Astrocyte (in vitro differentiated cells and primary cell): ENCODE data around the gene RAD54L2. TPM values are rescaled to one million over a fixed set of nuclear protein-coding genes. Genes with fewer than 3 reads are reported as not detected.

Experiments used
- DNase-seq: peaks from one replicate; pipeline ENCODE4 v3.0.0-alpha.2; 2010; ENCODE audit warnings: low read depth
- FAIRE-seq: peaks from 2 replicates; lab custom pipeline; 2011; peaks lifted over from hg19 to GRCh38; lab: Jason Lieb, UNC
- H2AFZ ChIP-seq: 2 replicates; pipeline ENCODE4 v1.6.0; 2012; ENCODE audit warnings: low read depth, low read length, inconsistent platforms
- H3K27ac ChIP-seq: 2 replicates; pipeline ENCODE4 v1.5.1; 2011; ENCODE audit warnings: low read depth, low read length, inconsistent platforms
- H3K27me3 ChIP-seq: 2 replicates; pipeline ENCODE4 v1.6.0; 2011; ENCODE audit warnings: low read length, inconsistent platforms; ENCODE audit not compliant: insufficient read depth
- H3K36me3 ChIP-seq: 2 replicates; pipeline ENCODE4 v1.5.1; 2011; ENCODE audit warnings: low read length, inconsistent platforms; ENCODE audit not compliant: insufficient read depth
- H3K4me1 ChIP-seq: 2 replicates; pipeline ENCODE4 v1.5.1; 2011; ENCODE audit warnings: low read length, inconsistent platforms; ENCODE audit not compliant: insufficient read depth
- H3K4me2 ChIP-seq: 2 replicates; pipeline ENCODE4 v1.6.0; 2012; ENCODE audit warnings: low read length, inconsistent platforms
- H3K4me3 ChIP-seq: 2 replicates; pipeline ENCODE4 v1.5.1; 2011; ENCODE audit warnings: low read depth, mild to moderate bottlenecking, low read length, inconsistent platforms; ENCODE audit not compliant: insufficient read depth
- H3K79me2 ChIP-seq: 2 replicates; pipeline ENCODE4 v1.6.0; 2012; ENCODE audit warnings: mild to moderate bottlenecking, low read length, inconsistent platforms; ENCODE audit not compliant: insufficient read depth
- H3K9ac ChIP-seq: 2 replicates; pipeline ENCODE4 v1.6.0; 2012; ENCODE audit warnings: mild to moderate bottlenecking, low read length, inconsistent platforms
- H3K9me3 ChIP-seq: 2 replicates; pipeline ENCODE4 v1.5.1; 2012; ENCODE audit warnings: low read depth, mild to moderate bottlenecking, low read length, inconsistent platforms; ENCODE audit not compliant: insufficient read depth
- H4K20me1 ChIP-seq: 2 replicates; pipeline ENCODE4 v1.6.0; 2012; ENCODE audit warnings: low read length, inconsistent platforms; ENCODE audit not compliant: insufficient read depth
- H3K27ac Mint-ChIP-seq: one replicate; pipeline ENCODE4 v1.8.0; 2021; ENCODE audit warnings: mild to moderate bottlenecking, mixed read lengths; ENCODE audit not compliant: unreplicated experiment
- H3K27me3 Mint-ChIP-seq: one replicate; pipeline ENCODE4 v1.8.0; 2021; ENCODE audit warnings: low read depth, mixed read lengths; ENCODE audit not compliant: unreplicated experiment
- H3K36me3 Mint-ChIP-seq: one replicate; pipeline ENCODE4 v1.8.0; 2021; ENCODE audit warnings: low read depth, mixed read lengths; ENCODE audit not compliant: unreplicated experiment
- H3K4me1 Mint-ChIP-seq: one replicate; pipeline ENCODE4 v1.8.0; 2021; ENCODE audit warnings: low read depth, mixed read lengths; ENCODE audit not compliant: unreplicated experiment
- H3K4me3 Mint-ChIP-seq: one replicate; pipeline ENCODE4 v1.8.0; 2021; ENCODE audit warnings: mild to moderate bottlenecking, moderate library complexity, mixed read lengths; ENCODE audit not compliant: unreplicated experiment
- H3K9me3 Mint-ChIP-seq: one replicate; pipeline ENCODE4 v1.8.0; 2021; ENCODE audit warnings: mild to moderate bottlenecking, mixed read lengths; ENCODE audit not compliant: unreplicated experiment
- EZH2 ChIP-seq: IDR thresholded peaks from 2 replicates; pipeline ENCODE4 v1.6.1; 2012; ENCODE audit warnings: mild to moderate bottlenecking, low read length, inconsistent platforms; ENCODE audit not compliant: insufficient read depth
- total RNA-seq: library from RNA; stranded (reverse); gene quantifications from 2 replicates; pipeline ENCODE4 v1.2.1, GENCODE V29; 2021
- TF ChIP-seq, protein P1 (sequence below): IDR thresholded peaks from 2 replicates; pipeline ENCODE4 v1.5.1; 2011; ENCODE audit warnings: low read depth, mild to moderate bottlenecking, inconsistent platforms, low read length, moderate library complexity; ENCODE audit not compliant: insufficient read depth

The RAD54L2 gene
- total RNA-seq, 1 donor from 2014 or later, result 29.2 TPM

DNA sequence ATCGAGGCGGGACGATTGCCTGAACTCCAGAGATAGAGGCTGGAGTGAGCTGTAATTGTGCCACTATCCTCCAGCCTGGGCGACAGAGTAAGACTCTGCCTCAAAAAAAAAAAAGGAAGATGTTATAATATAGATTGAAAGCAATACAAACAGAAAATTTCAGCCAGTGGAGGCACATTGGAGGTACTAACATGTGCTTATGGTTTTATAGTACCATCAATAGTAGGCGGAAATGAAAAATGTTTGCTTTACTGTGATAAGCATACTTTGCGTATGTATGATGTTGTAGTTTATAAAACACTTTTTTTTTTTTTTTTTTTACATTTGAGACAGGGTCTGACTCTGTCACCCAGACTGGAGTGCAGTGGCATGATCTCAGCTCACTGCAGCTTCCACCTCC is 8.8 kb downstream of the RAD54L2 start:
- Mint-ChIP-seq H3K27me3 (no peaks in the 10 kb centered on the region), H3K4me1 (no peaks in the 10 kb centered on the region), H3K9me3 (no peaks in the 10 kb centered on the region), H3K27ac (no peak overlapping the region), H3K4me3 (no peak overlapping the region), H3K36me3 (peaks cover 9% of the 10 kb centered on the region)
- Histone ChIP-seq H3K4me2 (no peak overlapping the region), H3K79me2 (peaks cover 78% of the 10 kb centered on the region), H3K36me3 (peaks cover 3% of the 10 kb centered on the region), H2AFZ (no peak overlapping the region), H3K9me3 (no peaks in the 10 kb centered on the region), H3K9ac (no peak overlapping the region), H3K4me3 (no peak overlapping the region), H3K27me3 (no peaks in the 10 kb centered on the region), H3K4me1 (no peaks in the 10 kb centered on the region), H3K27ac (no peak overlapping the region), H4K20me1 (peaks cover 45% of the 10 kb centered on the region)
- DNase-seq, result no peak
- TF ChIP-seq EZH2, result no peak
- FAIRE-seq, result no peak

DNA sequence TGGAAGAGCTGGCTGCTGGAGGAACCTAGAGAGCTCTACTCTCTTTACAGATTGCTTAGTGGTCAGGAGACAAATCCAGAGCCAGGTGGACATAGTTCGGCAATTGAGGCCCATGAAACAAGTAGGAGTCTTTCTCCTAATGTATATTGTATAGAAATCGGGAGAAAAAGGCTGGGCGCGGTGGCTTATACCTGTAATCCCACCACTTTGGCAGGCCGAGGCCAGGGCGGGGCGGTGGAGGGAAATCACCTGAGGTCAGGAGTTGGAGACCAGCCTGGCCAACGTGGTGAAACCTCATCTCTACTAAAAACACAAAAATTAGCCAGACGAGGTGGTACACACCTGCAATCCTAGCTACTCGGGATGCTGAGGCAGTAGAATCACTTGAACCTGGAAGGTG is 10.8 kb downstream of the RAD54L2 start:
- Histone ChIP-seq H3K79me2 (peaks cover 70% of the 10 kb centered on the region), H3K27me3 (no peaks in the 10 kb centered on the region), H4K20me1 (peaks cover 44% of the 10 kb centered on the region), H3K36me3 (no peaks in the 10 kb centered on the region), H3K4me3 (no peak overlapping the region), H3K4me1 (no peaks in the 10 kb centered on the region), H3K9ac (no peak overlapping the region), H3K27ac (no peak overlapping the region), H2AFZ (no peak overlapping the region), H3K9me3 (no peaks in the 10 kb centered on the region), H3K4me2 (no peak overlapping the region)
- DNase-seq (no peak), FAIRE-seq (no peak)
- no peak overlapping the region for H3K27ac Mint-ChIP-seq
- peaks cover 10% of the 10 kb centered on the region for H3K36me3 Mint-ChIP-seq
- no peaks in the 10 kb centered on the region for H3K9me3 Mint-ChIP-seq
- no peaks in the 10 kb centered on the region for H3K27me3 Mint-ChIP-seq
- H3K4me1 Mint-ChIP-seq, result no peaks in the 10 kb centered on the region
- TF ChIP-seq, protein P1, sequence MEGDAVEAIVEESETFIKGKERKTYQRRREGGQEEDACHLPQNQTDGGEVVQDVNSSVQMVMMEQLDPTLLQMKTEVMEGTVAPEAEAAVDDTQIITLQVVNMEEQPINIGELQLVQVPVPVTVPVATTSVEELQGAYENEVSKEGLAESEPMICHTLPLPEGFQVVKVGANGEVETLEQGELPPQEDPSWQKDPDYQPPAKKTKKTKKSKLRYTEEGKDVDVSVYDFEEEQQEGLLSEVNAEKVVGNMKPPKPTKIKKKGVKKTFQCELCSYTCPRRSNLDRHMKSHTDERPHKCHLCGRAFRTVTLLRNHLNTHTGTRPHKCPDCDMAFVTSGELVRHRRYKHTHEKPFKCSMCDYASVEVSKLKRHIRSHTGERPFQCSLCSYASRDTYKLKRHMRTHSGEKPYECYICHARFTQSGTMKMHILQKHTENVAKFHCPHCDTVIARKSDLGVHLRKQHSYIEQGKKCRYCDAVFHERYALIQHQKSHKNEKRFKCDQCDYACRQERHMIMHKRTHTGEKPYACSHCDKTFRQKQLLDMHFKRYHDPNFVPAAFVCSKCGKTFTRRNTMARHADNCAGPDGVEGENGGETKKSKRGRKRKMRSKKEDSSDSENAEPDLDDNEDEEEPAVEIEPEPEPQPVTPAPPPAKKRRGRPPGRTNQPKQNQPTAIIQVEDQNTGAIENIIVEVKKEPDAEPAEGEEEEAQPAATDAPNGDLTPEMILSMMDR, result no peak
- TF ChIP-seq EZH2, result no peak
- H3K4me3 Mint-ChIP-seq, result no peak overlapping the region

- Histone ChIP-seq H4K20me1 (peaks cover 41% of the 10 kb centered on the region), H2AFZ (no peak overlapping the region), H3K9ac (no peak overlapping the region), H3K36me3 (peaks cover 4% of the 10 kb centered on the region), H3K4me1 (no peaks in the 10 kb centered on the region), H3K27me3 (no peaks in the 10 kb centered on the region), H3K79me2 (peaks cover 67% of the 10 kb centered on the region), H3K9me3 (no peaks in the 10 kb centered on the region), H3K27ac (no peak overlapping the region), H3K4me2 (no peak overlapping the region), H3K4me3 (no peak overlapping the region)
- Mint-ChIP-seq H3K36me3 (peaks cover 7% of the 10 kb centered on the region), H3K27me3 (no peaks in the 10 kb centered on the region), H3K4me3 (no peak overlapping the region), H3K4me1 (no peaks in the 10 kb centered on the region), H3K27ac (no peak overlapping the region), H3K9me3 (no peaks in the 10 kb centered on the region)
- DNase-seq (no peak), FAIRE-seq (no peak)
- TF ChIP-seq, protein P1, result no peak
- no peak for TF ChIP-seq EZH2
Observed at GRCh38 chr3:51550080-51550819, 11.7 kb downstream of the RAD54L2 start.
